Neuronal stem cell (in vitro differentiated cells): ENCODE results near the gene MICAL3.
A peak's percentile ranks its signal among the peaks of the same experiment; 100 is the strongest.

ENCODE experiments used
- DNase-seq: peaks from one replicate; pipeline ENCODE4 v3.0.0-alpha.2; 2013; ENCODE audit warnings: low spot score
- H2AFZ ChIP-seq: one replicate; pipeline ENCODE4 v1.6.1; 2013; ENCODE audit warnings: mild to moderate bottlenecking, low read length, inconsistent platforms
- H2AK5ac ChIP-seq: 2 replicates; pipeline ENCODE4 v1.6.1; 2013; ENCODE audit warnings: low read depth, mild to moderate bottlenecking, inconsistent platforms, low read length, moderate library complexity, mixed read lengths
- H2BK120ac ChIP-seq: 2 replicates; pipeline ENCODE4 v1.6.1; 2013; ENCODE audit warnings: low read depth, mild to moderate bottlenecking, inconsistent platforms, low read length, moderate library complexity, mixed read lengths
- H2BK12ac ChIP-seq: one replicate; pipeline ENCODE4 v1.6.1; 2013; ENCODE audit warnings: low read length, inconsistent platforms
- H2BK15ac ChIP-seq: 2 replicates; pipeline ENCODE4 v1.6.1; 2013; ENCODE audit warnings: mild to moderate bottlenecking, low read length, inconsistent platforms, mixed read lengths
- H2BK5ac ChIP-seq: one replicate; pipeline ENCODE4 v1.6.1; 2013; ENCODE audit warnings: inconsistent platforms, mild to moderate bottlenecking, low read length, moderate library complexity
- H3K14ac ChIP-seq: one replicate; pipeline ENCODE4 v1.6.1; 2013; ENCODE audit warnings: low read length, inconsistent platforms
- H3K18ac ChIP-seq: 2 replicates; pipeline ENCODE4 v1.6.1; 2013; ENCODE audit warnings: low read length, inconsistent platforms
- H3K23ac ChIP-seq: 2 replicates; pipeline ENCODE4 v1.6.1; 2013; ENCODE audit warnings: low read depth, mild to moderate bottlenecking, mixed read lengths, low read length, inconsistent platforms; ENCODE audit not compliant: poor library complexity
- H3K27ac ChIP-seq: replicated peaks from 3 replicates; pipeline ENCODE4 v1.5.1; 2013; ENCODE audit warnings: low read length, inconsistent platforms
- H3K27me3 ChIP-seq, 3 experiments: 2 replicates each; pipeline ENCODE4 v1.6.1; 2013; ENCODE audit warnings: low read length in 3 of 3, mild to moderate bottlenecking in 2 of 3, inconsistent platforms in 1 of 3, low read depth in 1 of 3, mixed read lengths in 1 of 3, moderate library complexity in 1 of 3; ENCODE audit not compliant: control insufficient read depth in 3 of 3, insufficient read depth in 3 of 3
- H3K36me3 ChIP-seq, 2 donors: replicated peaks in 1 of 2; 2 replicates each; pipeline ENCODE4 v1.6.1; 2013; ENCODE audit warnings: low read length in 2 of 2; ENCODE audit not compliant: control insufficient read depth in 2 of 2, insufficient read depth in 2 of 2
- H3K4ac ChIP-seq: 2 replicates; pipeline ENCODE4 v1.6.1; 2013; ENCODE audit warnings: inconsistent platforms, mild to moderate bottlenecking, low read length, moderate library complexity
- H3K4me1 ChIP-seq, 2 donors: 1 replicate in 1 of 2; 2 replicates in 1 of 2; pipeline ENCODE4 v1.6.1; 2013; ENCODE audit warnings: low read length in 2 of 2, low read depth in 1 of 2; ENCODE audit not compliant: control insufficient read depth in 2 of 2, insufficient read depth in 1 of 2
- H3K4me2 ChIP-seq: one replicate; pipeline ENCODE4 v1.6.1; 2013; ENCODE audit warnings: mild to moderate bottlenecking, low read length, inconsistent platforms; ENCODE audit not compliant: insufficient read depth, poor library complexity, severe bottlenecking
- H3K4me3 ChIP-seq, 2 donors: 2 replicates each; pipeline ENCODE4 v1.5.1; 2013; ENCODE audit warnings: low read length in 2 of 2, mild to moderate bottlenecking in 2 of 2, inconsistent platforms in 1 of 2, moderate library complexity in 1 of 2
- H3K79me1 ChIP-seq: one replicate; pipeline ENCODE4 v1.6.1; 2013; ENCODE audit warnings: low read depth, mild to moderate bottlenecking, inconsistent platforms, low read length, moderate library complexity
- H3K9ac ChIP-seq: one replicate; pipeline ENCODE4 v1.6.1; 2013; ENCODE audit warnings: mild to moderate bottlenecking, low read depth, low read length, inconsistent platforms; ENCODE audit not compliant: poor library complexity
- H3K9me3 ChIP-seq, 2 donors: replicated peaks in 1 of 2; 2 replicates each; pipeline versions ENCODE3 to v1.6.1; 2013; ENCODE audit warnings: low read length in 2 of 2, mild to moderate bottlenecking in 2 of 2, inconsistent platforms in 1 of 2, low read depth in 1 of 2, mixed read lengths in 1 of 2, moderate library complexity in 1 of 2; ENCODE audit not compliant: control insufficient read depth in 2 of 2, insufficient read depth in 1 of 2
- H4K8ac ChIP-seq: one replicate; pipeline ENCODE4 v1.6.1; 2013; ENCODE audit warnings: low read depth, mild to moderate bottlenecking, inconsistent platforms, low read length, moderate library complexity
- H4K91ac ChIP-seq: one replicate; pipeline ENCODE4 v1.6.1; 2013; ENCODE audit warnings: low read length, low read depth, mild to moderate bottlenecking, inconsistent platforms; ENCODE audit not compliant: poor library complexity
- WGBS, 2 donors: extraction: QIAGEN DNeasy Blood & Tissue Kit; methylation state at CpG; one replicate each; pipeline ENCODE4 v1.1.7; 2013; ENCODE audit warnings: missing lambda C conversion rate in 2 of 2, mixed read lengths in 1 of 2; ENCODE audit not compliant: insufficient read length in 2 of 2, insufficient replicate concordance in 1 of 2; ENCODE audit errors: extremely low coverage in 2 of 2; 5-methylcytosine and 5-hydroxymethylcytosine counted together

The MICAL3 gene

GRCh38 chr22:17787241-17787640, 237.1 kb downstream of the MICAL3 start:
- no peak overlapping the region for H3K9ac ChIP-seq
- no peaks in the 10 kb centered on the region for H3K27me3 ChIP-seq
- H3K27ac ChIP-seq, result peak overlapping the region; percentile 83

GRCh38 chr22:17786435-17787161, 237.8 kb downstream of the MICAL3 start:
- Histone ChIP-seq H3K9ac (no peak overlapping the region), H2BK15ac (no peak overlapping the region), H3K27ac (peak overlapping the region; percentile 83), H3K9me3 (peaks cover 0 to 1% of the 10 kb centered on the region in 2 donors), H3K27me3 (no peaks in the 10 kb centered on the region), H2BK5ac (no peak overlapping the region), H3K18ac (peak overlapping the region; percentile 4), H4K91ac (no peak overlapping the region), H2AK5ac (peak overlapping the region; percentile 10), H3K4me1 (peaks cover 12% of the 10 kb centered on the region in 2 donors), H2BK120ac (no peak overlapping the region), H3K79me1 (no peaks in the 10 kb centered on the region), H3K14ac (no peak overlapping the region), H3K23ac (no peak overlapping the region), H2BK12ac (peak overlapping the region; percentile 11), H4K8ac (no peak overlapping the region), H3K36me3 (peaks cover 0 to 8% of the 10 kb centered on the region in 2 donors), H3K4me3 (peak overlapping the region in 1 of 2 donors; percentile 12), H3K4ac (peak overlapping the region; percentile 1), H2AFZ (peak overlapping the region; percentile 60), H3K4me2 (no peak overlapping the region)
- WGBS, 2 donors, result no CpG with 5 or more reads among the region's 18 CpGs
- peak; percentile 71 for DNase-seq

More at GRCh38 chr22:17787241-17787640, 237.1 kb downstream of the MICAL3 start:
- peak overlapping the region; percentile 89 for H3K18ac ChIP-seq
- H3K23ac ChIP-seq, result no peak overlapping the region
- peaks cover 0 to 1% of the 10 kb centered on the region in 2 donors for H3K9me3 ChIP-seq
- no peak overlapping the region for H3K14ac ChIP-seq
- peak overlapping the region; percentile 60 for H2AFZ ChIP-seq
- no CpG with 5 or more reads among the region's 8 CpGs for WGBS, 2 donors
- H2BK15ac ChIP-seq, result no peak overlapping the region
- DNase-seq, result no peak
- H3K4me2 ChIP-seq, result no peak overlapping the region
- no peak overlapping the region for H3K4ac ChIP-seq
- no peaks in the 10 kb centered on the region for H3K79me1 ChIP-seq
- H2AK5ac ChIP-seq, result no peak overlapping the region
- no peak overlapping the region for H2BK12ac ChIP-seq
- no peak overlapping the region for H3K4me3 ChIP-seq
- H3K36me3 ChIP-seq, result peaks cover 0 to 8% of the 10 kb centered on the region in 2 donors
- no peak overlapping the region for H4K91ac ChIP-seq
- no peak overlapping the region for H4K8ac ChIP-seq
- no peak overlapping the region for H2BK120ac ChIP-seq
- H3K4me1 ChIP-seq, result peaks cover 11 to 12% of the 10 kb centered on the region in 2 donors
- peak overlapping the region; percentile 1 for H2BK5ac ChIP-seq

- Histone ChIP-seq H3K23ac (peak overlapping the region; percentile 3), H3K27me3 (no peaks in the 10 kb centered on the region), H2AFZ (no peak overlapping the region), H3K4ac (peak overlapping the region; percentile 84), H3K79me1 (no peaks in the 10 kb centered on the region), H3K27ac (no peak overlapping the region), H3K4me2 (no peak overlapping the region), H3K36me3 (peaks cover 0 to 5% of the 10 kb centered on the region in 2 donors), H3K18ac (peak overlapping the region; percentile 87), H2BK120ac (peak overlapping the region; percentile 69), H4K8ac (no peak overlapping the region), H3K9me3 (peaks cover 3 to 5% of the 10 kb centered on the region in 2 donors), H3K4me1 (peaks cover 12% of the 10 kb centered on the region in 2 donors), H3K9ac (no peak overlapping the region), H3K14ac (no peak overlapping the region), H2AK5ac (peak overlapping the region; percentile 99), H2BK15ac (peak overlapping the region; percentile 97), H2BK12ac (peak overlapping the region; percentile 91), H3K4me3 (peak overlapping the region in 1 of 2 donors; percentile 27), H2BK5ac (peak overlapping the region; percentile 79), H4K91ac (peak overlapping the region; percentile 64)
- no peak for DNase-seq
- WGBS, 2 donors, result no CpG with 5 or more reads among the region's 37 CpGs
Measured at GRCh38 chr22:17785185-17786184, 238.9 kb downstream of the MICAL3 start.
